Stimulated activated CD4-positive, alpha-beta T cell treated with anti-CD3 and anti-CD28 coated beads, Interleukin-1b, Interleukin-23, amount 100 ng/mL, for 48 hours (primary cell): ENCODE measurements around the gene CDYL2.
A peak's percentile ranks its signal among the peaks of the same experiment; 100 is the strongest.

Experiments used
- DNase-seq: peaks from one replicate; pipeline ENCODE4 v3.0.0-alpha.2; 2020

Gene CDYL2

GRCh38 chr16:80703131-80704071, 101.0 kb downstream of the CDYL2 start:
- DNase-seq: no peak

GRCh38 chr16:80702696-80703095, 101.7 kb downstream of the CDYL2 start:
- no peak for DNase-seq

GRCh38 chr16:80700558-80700957, 103.8 kb downstream of the CDYL2 start:
- DNase-seq: no peak

- DNase-seq: no peak
Observed at GRCh38 chr16:80695020-80695419, 109.4 kb downstream of the CDYL2 start.

- peak; percentile 37 for DNase-seq
Observed at GRCh38 chr16:80693553-80693952, 110.8 kb downstream of the CDYL2 start.

- DNase-seq: no peak
Observed at GRCh38 chr16:80692270-80692669, 112.1 kb downstream of the CDYL2 start.

- DNase-seq: no peak
Observed at GRCh38 chr16:80691111-80691741, 113.2 kb downstream of the CDYL2 start.

- no peak for DNase-seq
Observed at GRCh38 chr16:80689487-80689886, 114.9 kb downstream of the CDYL2 start.

- no peak for DNase-seq
Observed at GRCh38 chr16:80687606-80688005, 116.8 kb downstream of the CDYL2 start.

GRCh38 chr16:80684906-80685305, 119.5 kb downstream of the CDYL2 start:
- DNase-seq: no peak

GRCh38 chr16:80684136-80684765, 120.1 kb downstream of the CDYL2 start:
- no peak for DNase-seq

GRCh38 chr16:80683646-80684045, 120.8 kb downstream of the CDYL2 start:
- DNase-seq: no peak

GRCh38 chr16:80682421-80683070, 121.9 kb downstream of the CDYL2 start:
- no peak for DNase-seq

GRCh38 chr16:80681436-80681835, 123.0 kb downstream of the CDYL2 start:
- DNase-seq: no peak

GRCh38 chr16:80680839-80681238, 123.6 kb downstream of the CDYL2 start:
- DNase-seq: no peak

- no peak for DNase-seq
Observed at GRCh38 chr16:80680046-80680445, 124.4 kb downstream of the CDYL2 start.

GRCh38 chr16:80674884-80675283, 129.5 kb downstream of the CDYL2 start:
- DNase-seq: no peak

- DNase-seq: no peak
Observed at GRCh38 chr16:80672379-80672778, 132.0 kb downstream of the CDYL2 start.

GRCh38 chr16:80671281-80671849, 133.0 kb downstream of the CDYL2 start:
- no peak for DNase-seq

GRCh38 chr16:80670170-80670865, 134.1 kb downstream of the CDYL2 start:
- peak; percentile 43 for DNase-seq

- no peak for DNase-seq
Observed at GRCh38 chr16:80669673-80670072, 134.7 kb downstream of the CDYL2 start.

GRCh38 chr16:80667925-80668324, 136.5 kb downstream of the CDYL2 start:
- no peak for DNase-seq
